Liver (tissue), 9 donors: ENCODE results near the gene LITAFD. TPM values are rescaled to one million over a fixed set of nuclear protein-coding genes. Genes with fewer than 3 reads are reported as not detected.

Experiments used
- DNase-seq: peaks from one replicate; pipeline ENCODE4 v3.0.0-alpha.2; 2017; ENCODE audit warnings: low spot score
- H3K27ac ChIP-seq, 2 donors: one replicate each; pipeline ENCODE4 v1.7.0; 2013; ENCODE audit warnings: inconsistent platforms in 2 of 2, low read length in 2 of 2, control low read depth in 1 of 2, low read depth in 1 of 2, mild to moderate bottlenecking in 1 of 2
- H3K27me3 ChIP-seq, 4 donors: one replicate each; pipeline versions ENCODE4 v1.6.1 to v1.7.0; 2013; ENCODE audit warnings: low read length in 3 of 4, inconsistent platforms in 1 of 4, mild to moderate bottlenecking in 1 of 4, moderate library complexity in 1 of 4; ENCODE audit not compliant: control insufficient read depth in 4 of 4, insufficient read depth in 4 of 4
- H3K36me3 ChIP-seq, 4 donors: one replicate each; pipeline versions ENCODE4 v1.6.1 to v1.7.0; 2013; ENCODE audit warnings: low read length in 3 of 4, mild to moderate bottlenecking in 3 of 4, low read depth in 1 of 4, moderate library complexity in 1 of 4; ENCODE audit not compliant: control insufficient read depth in 4 of 4, insufficient read depth in 3 of 4
- H3K4me1 ChIP-seq, 4 donors: one replicate each; pipeline versions ENCODE4 v1.6.1 to v1.7.0; 2013; ENCODE audit warnings: low read length in 3 of 4, mild to moderate bottlenecking in 3 of 4, moderate library complexity in 1 of 4; ENCODE audit not compliant: control insufficient read depth in 4 of 4, insufficient read depth in 4 of 4
- H3K4me3 ChIP-seq, 3 donors: one replicate each; pipeline versions ENCODE4 v1.6.1 to v1.7.0; 2013; ENCODE audit warnings: low read length in 3 of 3, control low read depth in 1 of 3, low read depth in 1 of 3, mild to moderate bottlenecking in 1 of 3
- H3K9ac ChIP-seq, 2 donors: one replicate each; pipeline ENCODE4 v1.7.0; 2013; ENCODE audit warnings: low read length in 2 of 2, mild to moderate bottlenecking in 2 of 2, moderate library complexity in 2 of 2, control low read depth in 1 of 2, low read depth in 1 of 2
- H3K9me3 ChIP-seq, 4 donors: one replicate each; pipeline versions ENCODE4 v1.6.1 to v1.7.0; 2013; ENCODE audit warnings: low read length in 3 of 4; ENCODE audit not compliant: control insufficient read depth in 4 of 4
- ATF3 ChIP-seq: IDR thresholded peaks from 2 replicates; pipeline ENCODE4 v1.6.1; 2016; ENCODE audit warnings: antibody characterized with exemption
- EGR1 ChIP-seq, 2 donors: IDR thresholded peaks; 2 replicates each; pipeline ENCODE4 v1.6.1; 2016 to 2018; ENCODE audit warnings: antibody characterized with exemption in 2 of 2, low read depth in 2 of 2
- FOXA1 ChIP-seq: IDR thresholded peaks from 2 replicates; pipeline ENCODE4 v1.6.1; 2016; ENCODE audit warnings: antibody characterized with exemption
- FOXA2 ChIP-seq: IDR thresholded peaks from 2 replicates; pipeline ENCODE4 v1.6.1; 2016; ENCODE audit warnings: antibody characterized with exemption
- GABPA ChIP-seq, 2 donors: IDR thresholded peaks in 1 of 2; conservative IDR thresholded peaks in 1 of 2; 2 replicates each; pipeline ENCODE4 v1.6.1; 2016; ENCODE audit warnings: antibody characterized with exemption in 2 of 2, mild to moderate bottlenecking in 1 of 2, moderate library complexity in 1 of 2
- HNF4A ChIP-seq, 2 donors: conservative IDR thresholded peaks; 2 replicates each; pipeline ENCODE4 v1.6.1; 2016; ENCODE audit warnings: antibody characterized with exemption in 2 of 2, mild to moderate bottlenecking in 2 of 2
- HNF4G ChIP-seq: IDR thresholded peaks from 2 replicates; pipeline ENCODE4 v1.6.1; 2016; ENCODE audit warnings: antibody characterized with exemption
- JUND ChIP-seq, 2 donors: IDR thresholded peaks; 2 replicates each; pipeline ENCODE4 v1.6.1; 2016; ENCODE audit warnings: antibody characterized with exemption in 2 of 2
- MAX ChIP-seq: IDR thresholded peaks from 2 replicates; pipeline ENCODE4 v1.6.1; 2016; ENCODE audit warnings: antibody characterized with exemption
- NR2F2 ChIP-seq: IDR thresholded peaks from 2 replicates; pipeline ENCODE4 v1.6.1; 2016; ENCODE audit warnings: antibody characterized with exemption
- RAD21 ChIP-seq, 2 donors: IDR thresholded peaks; 2 replicates each; pipeline ENCODE4 v1.6.1; 2016; ENCODE audit warnings: antibody characterized with exemption in 2 of 2, mild to moderate bottlenecking in 2 of 2
- REST ChIP-seq: IDR thresholded peaks from 2 replicates; pipeline ENCODE4 v1.6.1; 2016; ENCODE audit warnings: antibody characterized with exemption, mild to moderate bottlenecking
- RXRA ChIP-seq, 2 donors: IDR thresholded peaks; 2 replicates each; pipeline ENCODE4 v1.6.1; 2017 to 2018; ENCODE audit warnings: antibody characterized with exemption in 2 of 2, mild to moderate bottlenecking in 1 of 2
- SP1 ChIP-seq: IDR thresholded peaks from 2 replicates; pipeline ENCODE4 v1.6.1; 2018; ENCODE audit warnings: antibody characterized with exemption, mild to moderate bottlenecking
- TAF1 ChIP-seq: conservative IDR thresholded peaks from 2 replicates; pipeline ENCODE4 v1.6.1; 2016; ENCODE audit warnings: antibody characterized with exemption, mild to moderate bottlenecking
- YY1 ChIP-seq: IDR thresholded peaks from 2 replicates; pipeline ENCODE4 v1.6.1; 2016; ENCODE audit warnings: antibody characterized with exemption, mild to moderate bottlenecking
- WGBS: extraction: QIAGEN DNeasy Blood & Tissue Kit; methylation state at CpG from one replicate; pipeline ENCODE4 v1.1.7; 2013; 5-methylcytosine and 5-hydroxymethylcytosine counted together
- polyA plus RNA-seq, 2 donors: library from polyadenylated mRNA; stranded (reverse) in 1 of 2; unstranded in 1 of 2; fragments of 200-250 nt in 1 of 2; fragments of >200 nt in 1 of 2; fragmentation: Nextera tagmentation in 1 of 2; extraction: Ambion mirVana in 1 of 2; gene quantifications; one replicate each; pipeline versions ENCODE4 v1.2.1 to v1.2.3, GENCODE V29; 2013 to 2015
- total RNA-seq, 2 donors: library from RNA; depleted of rRNA; stranded (reverse); fragments of >200 nt; gene quantifications; one replicate each; pipeline ENCODE4 v1.2.3, GENCODE V29; 2014
- donor health status: healthy.
- donor health status: healthy.
- donor health status: healthy.
- donor health status: healthy.
- donor health status: healthy.

LITAFD gene
- total and polyA plus RNA-seq, 4 donors, result not detected

GRCh38 chr16:8877894-8878522 is 4.1 kb upstream of the LITAFD start:
- Histone ChIP-seq H3K4me3 (no peak overlapping the region), H3K27me3 (no peaks in the 10 kb centered on the region), H3K4me1 (peaks cover 2 to 3% (median 2%) of the 10 kb centered on the region in 4 donors), H3K9me3 (no peaks in the 10 kb centered on the region), H3K27ac (no peak overlapping the region), H3K9ac (no peak overlapping the region), H3K36me3 (no peaks in the 10 kb centered on the region)
- no peak for DNase-seq
- WGBS, result 82% methylated on average over 8 of the region's 8 CpGs
- TF ChIP-seq REST (no peak), HNF4A (conservative IDR thresholded peaks at IDR 0.05) (no peak), JUND (IDR thresholded peaks at IDR 0.05) (no peak), RAD21 (IDR thresholded peaks at IDR 0.05) (no peak), GABPA (IDR thresholded peaks at IDR 0.05 in 1 of 2, conservative IDR thresholded peaks at IDR 0.05 in 1 of 2) (no peak), FOXA2 (no peak), EGR1 (IDR thresholded peaks at IDR 0.05; ENCODE audit: low read depth in 2 of 2) (no peak), NR2F2 (no peak), TAF1 (no peak), YY1 (no peak), ATF3 (no peak), MAX (no peak), RXRA (IDR thresholded peaks at IDR 0.05) (no peak), SP1 (no peak), FOXA1 (no peak), HNF4G (no peak)

- WGBS, result 72% methylated on average over 6 of the region's 6 CpGs
- TF ChIP-seq JUND (IDR thresholded peaks at IDR 0.05) (no peak), GABPA (IDR thresholded peaks at IDR 0.05 in 1 of 2, conservative IDR thresholded peaks at IDR 0.05 in 1 of 2) (no peak), REST (no peak), ATF3 (no peak), MAX (no peak), HNF4A (conservative IDR thresholded peaks at IDR 0.05) (no peak)
- Histone ChIP-seq H3K4me3 (no peak overlapping the region), H3K27me3 (no peaks in the 10 kb centered on the region), H3K27ac (no peak overlapping the region), H3K9me3 (no peaks in the 10 kb centered on the region), H3K4me1 (peaks cover 2 to 3% (median 2%) of the 10 kb centered on the region in 4 donors), H3K36me3 (no peaks in the 10 kb centered on the region), H3K9ac (no peak overlapping the region)
- DNase-seq, result no peak
Observed at GRCh38 chr16:8878523-8878911, 3.6 kb upstream of the LITAFD start.
